DMS 273 treated with DMSO at 0.1 percent for 48 hours (cell line): Measurements from ENCODE around the gene IQGAP2.
A peak's percentile ranks its signal among the peaks of the same experiment; 100 is the strongest.
"Not testable (repeated sequence)": the region's sequence is repeated elsewhere in the genome, so short reads cannot be mapped to it uniquely, and the experiment has no call there.

ENCODE experiments used
- DNase-seq: peaks from one replicate; lab custom pipeline; 2025; lab: John Stamatoyannopoulos, UW

IQGAP2 gene

DNA sequence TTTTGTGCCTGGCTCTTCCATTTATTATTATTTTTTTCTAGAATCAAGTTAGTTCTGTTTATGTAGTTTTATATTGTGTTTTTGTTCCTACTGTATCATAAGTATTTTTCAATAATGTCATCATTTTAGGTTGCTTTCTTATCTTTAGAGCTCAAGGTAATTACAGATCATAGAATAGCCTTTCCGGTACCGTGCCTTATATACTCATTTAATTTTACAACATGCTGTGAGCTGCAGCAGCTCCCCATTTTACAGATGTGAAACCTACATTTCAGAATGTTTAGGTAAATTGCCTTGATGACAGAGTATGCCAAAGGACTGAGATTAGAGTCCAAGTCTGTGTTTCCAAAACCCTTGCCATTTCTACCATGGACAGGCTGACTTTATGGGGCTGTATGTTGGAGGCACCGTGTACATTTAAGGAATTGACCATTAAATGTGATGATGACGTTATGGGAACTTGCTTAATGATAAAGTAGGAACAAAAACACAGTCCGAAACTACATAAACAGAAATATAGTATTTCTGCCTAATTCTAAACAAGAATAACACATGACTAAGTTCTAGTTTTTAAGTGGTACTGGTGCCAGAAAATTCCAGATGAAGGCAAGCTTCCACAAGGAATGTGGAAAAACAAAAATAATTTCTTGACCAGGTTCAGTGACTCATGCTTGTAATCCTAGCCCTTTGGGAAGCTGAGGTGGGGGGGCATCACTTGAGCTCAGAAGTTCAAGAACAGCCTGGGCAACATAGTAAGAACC, 97.7 kb downstream of the IQGAP2 start:
- no peak for DNase-seq

DNA sequence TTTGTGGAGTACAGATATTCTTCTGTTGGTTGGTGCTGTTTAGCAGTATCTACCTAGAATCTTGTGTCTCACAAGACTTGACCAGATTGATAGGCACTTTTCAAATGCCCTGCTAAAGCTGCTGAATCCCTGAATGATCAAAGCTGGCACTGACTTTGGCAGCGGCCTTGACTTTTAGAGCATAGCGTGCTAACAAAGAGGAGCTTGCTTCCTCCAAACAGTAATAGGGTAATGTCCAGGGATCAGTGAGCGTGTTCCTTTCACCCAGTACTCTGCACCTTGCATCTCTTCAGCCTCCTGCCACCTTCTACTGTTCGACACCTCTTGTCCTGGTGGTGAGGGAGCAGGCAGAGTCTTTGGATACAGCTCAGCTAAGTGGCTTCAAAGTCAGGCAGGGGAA, 100.8 kb downstream of the IQGAP2 start:
- DNase-seq: no peak

GRCh38 chr5:76504901-76505564, 101.9 kb downstream of the IQGAP2 start:
- DNase-seq: no peak

DNA sequence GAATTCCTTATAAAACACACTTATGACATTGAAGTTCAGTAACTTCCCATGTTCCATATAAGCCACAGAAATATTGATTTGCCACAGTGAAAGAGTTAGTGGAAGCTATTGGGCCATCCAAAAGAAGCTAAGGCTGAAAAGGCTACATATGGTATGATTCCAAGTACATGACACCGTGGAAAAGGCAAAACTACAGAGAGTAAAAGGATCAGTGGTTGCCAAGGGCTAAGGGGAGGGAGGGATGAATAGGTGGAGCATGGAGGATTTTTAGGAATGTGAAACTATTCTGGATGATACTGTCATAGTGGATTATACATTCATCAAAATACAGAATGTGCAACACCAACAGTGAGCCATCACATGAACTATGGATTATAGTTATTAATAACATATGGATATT, 110.4 kb downstream of the IQGAP2 start:
- DNase-seq: no peak

- no peak for DNase-seq
Measured at GRCh38 chr5:76514292-76514691, 111.2 kb downstream of the IQGAP2 start.

GRCh38 chr5:76514713-76515112, 111.6 kb downstream of the IQGAP2 start:
- no peak for DNase-seq

- DNase-seq: no peak
Measured at GRCh38 chr5:76517334-76517733, 114.2 kb downstream of the IQGAP2 start.

- not testable (repeated sequence) for DNase-seq
Measured at GRCh38 chr5:76518246-76518645, 115.2 kb downstream of the IQGAP2 start.

DNA sequence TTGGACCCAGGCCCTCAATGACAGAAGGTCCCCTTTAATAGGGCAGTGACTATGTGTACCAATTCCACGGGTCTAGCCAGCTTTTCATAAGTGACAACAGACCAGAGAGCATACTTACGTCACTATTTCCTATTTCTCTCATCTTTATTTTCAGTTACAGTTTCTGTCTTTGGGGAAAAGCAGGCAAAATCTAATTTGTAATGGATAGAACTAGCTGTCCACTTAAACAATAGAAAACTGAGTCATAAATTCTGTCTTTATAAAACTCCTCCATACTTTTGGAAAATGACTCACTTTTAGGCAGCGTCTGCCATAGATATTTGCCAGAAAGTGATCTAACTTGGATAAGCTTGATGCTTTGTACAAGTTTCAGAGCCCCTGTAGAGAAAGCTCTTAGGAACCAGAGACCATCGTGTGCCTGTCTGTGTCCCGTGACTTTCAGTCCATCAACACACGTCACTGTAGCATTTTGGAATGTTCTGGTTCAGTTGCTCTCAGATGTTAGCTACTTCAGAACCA, 118.2 kb downstream of the IQGAP2 start:
- no peak for DNase-seq

DNA sequence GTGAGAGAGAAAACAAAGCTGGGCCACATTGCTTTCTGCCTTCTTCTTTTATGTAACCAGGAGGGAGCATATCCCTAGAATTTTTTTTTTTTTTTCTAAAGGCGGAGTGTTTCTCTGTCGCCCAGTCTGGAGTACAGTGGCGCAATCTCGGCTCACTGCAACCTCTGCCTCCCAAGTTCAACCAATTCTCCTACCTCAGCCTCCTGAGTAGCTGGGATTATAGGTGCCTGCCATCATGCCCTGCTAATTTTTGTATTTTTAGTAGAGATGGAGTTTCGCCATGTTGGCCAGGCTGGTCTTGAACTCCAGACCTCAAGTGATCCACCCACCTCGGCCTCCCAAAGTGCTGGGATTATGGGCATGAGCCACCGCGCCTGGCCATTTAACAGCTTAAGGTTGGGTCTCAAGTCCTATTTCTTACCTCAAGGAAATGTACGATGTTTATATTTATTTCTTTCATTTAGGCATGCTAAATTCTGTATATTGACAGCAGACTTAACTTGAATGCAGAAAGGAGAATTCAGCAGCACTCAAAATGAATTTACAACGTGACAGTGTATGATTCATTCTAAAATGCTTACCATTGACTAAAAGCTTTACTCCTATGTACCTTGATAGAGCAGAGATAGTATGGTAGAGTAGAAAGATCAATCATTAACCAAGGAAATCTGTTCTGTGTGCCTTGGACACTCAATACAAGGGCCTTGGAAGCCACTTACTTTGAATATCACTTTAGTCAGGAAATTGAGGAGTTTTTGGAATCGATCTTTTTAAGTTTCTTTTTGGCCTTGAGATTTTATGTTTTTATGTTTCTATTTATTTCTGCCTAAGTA, 119.2 kb downstream of the IQGAP2 start:
- no peak for DNase-seq

DNA sequence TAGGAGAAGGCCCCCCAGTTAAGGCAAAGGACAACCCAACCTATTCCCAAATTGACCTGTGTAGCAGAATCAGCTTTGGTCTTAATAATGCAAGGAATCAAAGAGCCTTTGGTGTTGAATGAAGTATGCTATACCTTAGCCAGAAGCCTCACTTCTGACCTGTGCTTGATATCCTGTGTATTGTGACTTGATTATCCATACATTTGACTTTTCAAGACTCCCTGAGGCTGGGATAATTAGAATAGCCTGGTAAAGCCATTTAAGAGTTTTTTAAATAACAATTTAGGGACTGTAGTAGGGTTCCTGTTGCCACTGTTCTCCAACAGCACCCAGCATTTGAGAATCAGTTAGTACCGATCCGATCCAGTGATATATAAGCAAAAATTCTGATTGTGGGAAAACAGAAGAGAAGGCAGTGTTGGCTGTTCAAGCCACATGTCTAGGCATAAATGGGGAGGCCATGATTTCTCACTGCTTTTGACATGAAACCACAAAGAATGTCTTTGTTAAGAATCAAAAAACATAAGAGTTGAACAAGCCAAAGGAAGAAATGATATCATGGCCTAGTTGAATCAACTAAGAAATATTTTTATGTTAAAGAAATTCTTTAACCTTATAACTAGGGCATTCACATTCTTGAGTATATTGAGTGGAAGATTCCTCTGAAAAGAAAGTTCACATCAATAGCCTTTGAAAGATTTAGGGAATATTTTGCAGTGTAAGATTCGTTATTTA, 121.2 kb downstream of the IQGAP2 start:
- DNase-seq: no peak

DNA sequence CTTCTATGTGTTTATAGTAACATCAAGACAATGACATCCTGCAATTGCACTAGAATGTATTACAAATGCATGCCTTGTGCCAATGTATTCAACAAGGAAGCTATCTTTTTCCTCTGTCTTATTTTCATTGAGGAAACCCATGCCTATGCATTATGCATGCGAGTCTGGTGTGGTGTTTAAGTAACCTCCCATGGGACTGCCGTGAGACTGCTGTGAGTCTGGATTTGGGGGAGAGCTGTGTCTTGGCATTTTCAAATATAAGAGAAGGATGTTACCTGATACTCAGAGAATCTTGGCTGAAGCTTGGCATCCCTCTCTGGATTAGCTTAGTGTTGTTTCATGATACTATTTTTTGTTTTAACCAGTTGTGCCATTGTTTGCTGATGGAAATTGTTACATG, 121.8 kb downstream of the IQGAP2 start:
- peak; percentile 79 for DNase-seq

DNA sequence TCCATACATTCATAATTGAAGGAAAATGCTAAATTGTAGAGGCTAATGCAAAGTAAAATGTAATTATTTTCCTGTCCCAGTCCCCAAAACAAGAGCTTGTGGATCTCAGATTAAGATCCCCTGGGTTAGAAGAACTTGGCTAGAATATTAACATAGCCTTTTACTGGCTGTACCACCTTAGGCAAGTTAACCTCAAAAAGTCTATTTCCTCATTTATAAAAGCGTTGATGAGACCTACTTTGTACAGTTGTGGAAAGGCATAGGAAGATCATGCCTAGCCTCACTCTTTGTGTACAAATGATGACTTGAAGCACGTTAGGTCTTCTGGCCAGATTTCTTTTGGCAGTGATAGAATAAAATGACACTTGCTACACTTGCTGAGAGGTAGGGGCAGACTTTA, 122.9 kb downstream of the IQGAP2 start:
- DNase-seq: no peak

GRCh38 chr5:76526950-76527583, 124.0 kb downstream of the IQGAP2 start:
- DNase-seq: no peak

DNA sequence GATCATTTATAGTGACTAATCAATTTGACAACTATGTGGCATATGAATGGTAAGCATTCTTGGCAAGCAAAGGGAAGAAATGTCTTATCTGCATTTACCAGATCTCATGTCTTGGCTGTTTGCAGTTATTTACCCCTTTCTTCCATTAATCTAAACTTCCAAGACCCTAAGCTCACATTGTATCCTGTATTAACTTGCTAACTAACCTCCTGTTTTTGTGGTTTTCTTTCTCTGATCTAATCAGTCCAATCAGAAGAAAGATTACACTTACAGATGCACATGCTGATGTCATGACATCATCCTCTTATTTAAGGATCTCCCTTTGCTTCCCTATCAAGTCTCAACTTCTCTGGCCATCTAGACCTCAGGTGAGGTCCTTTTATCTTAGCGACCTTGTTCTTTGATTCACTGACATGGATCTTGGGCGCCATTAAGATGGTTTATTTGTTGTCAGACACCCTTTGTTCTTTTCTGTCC, 124.6 kb downstream of the IQGAP2 start:
- no peak for DNase-seq

- no peak for DNase-seq
Measured at GRCh38 chr5:76528547-76529331, 125.7 kb downstream of the IQGAP2 start.

DNA sequence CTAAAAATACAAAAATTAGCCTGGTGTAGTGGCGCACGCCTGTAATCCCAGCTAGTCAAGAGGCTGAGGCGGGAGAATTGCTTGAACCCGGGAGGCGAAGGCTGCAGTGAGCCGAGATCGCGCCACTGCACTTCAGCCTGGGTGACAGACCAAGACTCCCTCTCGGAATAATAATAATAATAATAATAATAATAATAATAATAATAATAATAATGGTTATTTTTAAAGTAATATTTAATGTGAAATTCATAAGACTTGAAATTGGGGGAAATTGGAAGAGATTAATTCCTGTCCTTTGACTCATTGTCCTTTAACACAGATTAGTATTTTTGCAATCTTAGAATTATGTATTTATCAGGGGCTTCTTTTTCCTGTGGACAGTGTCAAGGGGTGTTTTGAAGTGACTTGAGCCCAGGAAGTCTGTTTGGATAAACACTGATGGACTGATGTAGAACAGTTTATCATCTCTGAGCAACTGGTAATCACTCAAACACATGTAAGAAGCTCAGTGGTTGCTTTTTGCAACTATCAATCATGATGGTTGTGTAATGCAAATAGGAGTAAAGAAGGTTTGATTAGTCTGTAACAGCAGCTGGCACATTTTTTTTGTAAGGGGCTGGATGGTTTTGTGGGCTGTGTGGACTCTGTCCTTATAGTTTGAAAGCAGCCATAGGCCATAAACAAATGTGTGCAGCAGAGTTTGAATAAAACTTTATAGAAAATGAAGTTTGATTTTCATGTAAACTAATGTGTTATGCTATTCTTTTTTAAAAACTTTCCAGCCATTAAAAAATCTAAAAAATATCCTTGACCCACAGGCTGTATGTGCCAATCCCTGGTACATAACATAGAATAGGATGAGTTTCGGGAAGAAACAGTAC, 126.6 kb downstream of the IQGAP2 start:
- no peak for DNase-seq

DNA sequence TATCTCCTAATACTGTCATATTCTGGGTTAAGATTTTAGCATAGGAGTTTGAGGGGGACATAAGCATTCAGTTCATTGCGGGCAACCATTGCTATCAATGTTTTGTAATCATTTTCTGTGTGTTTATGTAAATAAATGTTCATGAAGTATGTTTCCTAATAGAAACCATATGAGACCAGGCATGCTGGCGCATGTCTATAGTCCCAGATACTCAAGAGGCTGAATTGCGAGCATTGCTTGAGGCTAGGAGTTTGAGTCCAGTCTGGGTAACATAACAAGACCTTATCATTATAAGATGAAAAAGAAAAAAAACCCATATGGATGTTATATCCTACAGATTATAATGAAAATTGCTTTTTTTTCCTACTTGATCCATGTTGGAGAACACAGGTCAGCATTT, 129.0 kb downstream of the IQGAP2 start:
- DNase-seq: no peak

GRCh38 chr5:76532973-76533372, 129.9 kb downstream of the IQGAP2 start:
- no peak for DNase-seq
